Femur (tissue), 1 donor: ENCODE measurements around the gene COL24A1.

Source experiments
- DNase-seq: peaks from one replicate; pipeline ENCODE4 v3.0.0-alpha.2; 2017

COL24A1 gene

GRCh38 chr1:86156566-86157455 lies at the start of gene COL24A1:
Gene COL24A1 (minus strand): TSS chr1:86156772. CDS start chr1:86156396, 376 bp downstream.
- DNase-seq: peak; percentile 88

- no peak for DNase-seq
Observed at GRCh38 chr1:86205741-86206140, 49.2 kb upstream of the COL24A1 start.

GRCh38 chr1:86202552-86203340 lies 46.2 kb upstream of the COL24A1 start:
- no peak for DNase-seq

GRCh38 chr1:86201311-86201710 lies 44.7 kb upstream of the COL24A1 start:
- DNase-seq: no peak

- DNase-seq: no peak
Observed at GRCh38 chr1:86200901-86201300, 44.3 kb upstream of the COL24A1 start.

GRCh38 chr1:86197206-86197855 lies 40.8 kb upstream of the COL24A1 start:
- DNase-seq: no peak

GRCh38 chr1:86195281-86195680 lies 38.7 kb upstream of the COL24A1 start:
- no peak for DNase-seq

GRCh38 chr1:86194491-86195034 lies 38.0 kb upstream of the COL24A1 start:
- DNase-seq: no peak

GRCh38 chr1:86192417-86192816 lies 35.8 kb upstream of the COL24A1 start:
- DNase-seq: no peak

GRCh38 chr1:86191958-86192357 lies 35.4 kb upstream of the COL24A1 start:
- no peak for DNase-seq

- no peak for DNase-seq
Observed at GRCh38 chr1:86190873-86191272, 34.3 kb upstream of the COL24A1 start.

GRCh38 chr1:86184426-86184825 lies 27.9 kb upstream of the COL24A1 start:
- no peak for DNase-seq

- DNase-seq: no peak
Observed at GRCh38 chr1:86183810-86184209, 27.2 kb upstream of the COL24A1 start.

GRCh38 chr1:86176226-86176625 lies 19.7 kb upstream of the COL24A1 start:
- DNase-seq: no peak

GRCh38 chr1:86175756-86176155 lies 19.2 kb upstream of the COL24A1 start:
- DNase-seq: no peak

- no peak for DNase-seq
Observed at GRCh38 chr1:86169625-86170024, 13.1 kb upstream of the COL24A1 start.

GRCh38 chr1:86159800-86160199 lies 3.2 kb upstream of the COL24A1 start:
- no peak for DNase-seq

- DNase-seq: peak; percentile 64
Observed at GRCh38 chr1:86155807-86156565, 586 bp downstream of the COL24A1 start.

GRCh38 chr1:86155051-86155806 lies 1.3 kb downstream of the COL24A1 start:
- DNase-seq: peak; percentile 72

GRCh38 chr1:86154571-86155050 lies 2.0 kb downstream of the COL24A1 start:
- DNase-seq: peak; percentile 52

- DNase-seq: no peak
Observed at GRCh38 chr1:86153836-86154235, 2.7 kb downstream of the COL24A1 start.
